NOMO-1 (cell line): ENCODE data around the gene SPACA5.
A peak's percentile ranks its signal among the peaks of the same experiment; 100 is the strongest.
"Not testable (repeated sequence)": the region's sequence is repeated elsewhere in the genome, so short reads cannot be mapped to it uniquely, and the experiment has no call there.

ENCODE experiments used
- DNase-seq, 2 experiments: peaks; one replicate each; lab custom pipeline; 2025; ENCODE audit not compliant: unreplicated experiment in 2 of 2; lab: John Stamatoyannopoulos, UW

The SPACA5 gene

GRCh38 chrX:48006688-48007087 lies at the start of gene SPACA5:
Gene SPACA5, plus strand, starts transcription at chrX:48006988. Its CDS starts 815 bp downstream, at chrX:48007803.
- DNase-seq = not testable (repeated sequence)

GRCh38 chrX:47958206-47958605 lies 48.6 kb upstream of the SPACA5 start:
- not testable (repeated sequence) for DNase-seq

- DNase-seq = no peak
Measured at GRCh38 chrX:47958761-47959342, 47.9 kb upstream of the SPACA5 start.

- peak; percentile 1 to 24 for DNase-seq
Measured at GRCh38 chrX:47960406-47960805, 46.4 kb upstream of the SPACA5 start.

- DNase-seq = not testable (repeated sequence)
Measured at GRCh38 chrX:47961830-47962229, 45.0 kb upstream of the SPACA5 start.

- DNase-seq = not testable (repeated sequence)
Measured at GRCh38 chrX:47965526-47965925, 41.3 kb upstream of the SPACA5 start.

- DNase-seq = no peak
Measured at GRCh38 chrX:47973235-47973634, 33.6 kb upstream of the SPACA5 start.

GRCh38 chrX:47976254-47977151 lies 30.3 kb upstream of the SPACA5 start:
- DNase-seq = no peak

- DNase-seq = no peak
Measured at GRCh38 chrX:47991263-47992094, 15.3 kb upstream of the SPACA5 start.

- DNase-seq = no peak
Measured at GRCh38 chrX:47992095-47992380, 14.8 kb upstream of the SPACA5 start.

- no peak for DNase-seq
Measured at GRCh38 chrX:47992669-47993068, 14.1 kb upstream of the SPACA5 start.

- DNase-seq = no peak
Measured at GRCh38 chrX:48001260-48001659, 5.5 kb upstream of the SPACA5 start.

- DNase-seq = no peak
Measured at GRCh38 chrX:48002319-48002718, 4.5 kb upstream of the SPACA5 start.

GRCh38 chrX:48002929-48003328 lies 3.9 kb upstream of the SPACA5 start:
- DNase-seq = no peak

GRCh38 chrX:48003367-48003757 lies 3.4 kb upstream of the SPACA5 start:
- DNase-seq = no peak

GRCh38 chrX:48003758-48004457 lies 2.9 kb upstream of the SPACA5 start, which contains the start of gene ZNF182:
Gene ZNF182, minus strand, starts transcription at chrX:48003989. Its CDS starts 1,380 bp downstream, at chrX:48002609.
- peak; percentile 81 to 85 for DNase-seq

- DNase-seq = not testable (repeated sequence)
Measured at GRCh38 chrX:48009445-48009960, 2.7 kb downstream of the SPACA5 start.

GRCh38 chrX:48016583-48017310 lies 10.0 kb downstream of the SPACA5 start:
- not testable (repeated sequence) for DNase-seq

- DNase-seq = not testable (repeated sequence)
Measured at GRCh38 chrX:48019892-48020291, 13.1 kb downstream of the SPACA5 start.

GRCh38 chrX:48020472-48020871 lies 13.7 kb downstream of the SPACA5 start:
- DNase-seq = not testable (repeated sequence)
